ENCODE results near the gene UPK2.

The UPK2 gene

GRCh38 chr11:118930094-118930712 is 25.9 kb upstream of the UPK2 start (continued):
- TF ChIP-seq ZBTB10 (tag by site-specific recombination; IDR thresholded peaks at IDR 0.05), result peak; percentile 76
- no peak for TF ChIP-seq ZNF843 (tag by site-specific recombination; IDR thresholded peaks at IDR 0.05)
- no peak for TF ChIP-seq GFI1B (tag by site-specific recombination; IDR thresholded peaks at IDR 0.05)
- no peak for TF ChIP-seq ZNF707 (tag by site-specific recombination; IDR thresholded peaks at IDR 0.05)
- no peak for TF ChIP-seq ZNF777 (tag by site-specific recombination; IDR thresholded peaks at IDR 0.05; ENCODE audit: borderline replicate concordance)
- no peak for TF ChIP-seq ZNF157 (tag by site-specific recombination; IDR thresholded peaks at IDR 0.05)
- TF ChIP-seq ZBTB26 (tag by site-specific recombination; optimal IDR thresholded peaks at IDR 0.05), result no peak
- TF ChIP-seq TRIM28 (IDR thresholded peaks at IDR 0.05; ENCODE audit: borderline replicate concordance, low read length), result 0 out of 2 replicates have a peak, but pooled peaks have one; percentile 39
- no peak for TF ChIP-seq OVOL3 (tag by site-specific recombination; IDR thresholded peaks at IDR 0.05)
- TF ChIP-seq HIC1 (tag by site-specific recombination; IDR thresholded peaks at IDR 0.05), result no peak
- no peak for TF ChIP-seq ZBTB17 (tag by site-specific recombination; IDR thresholded peaks at IDR 0.05)
- TF ChIP-seq ZBTB48 (tag by site-specific recombination; IDR thresholded peaks at IDR 0.05), result no peak
- TF ChIP-seq KLF9 (tag by site-specific recombination; IDR thresholded peaks at IDR 0.05; ENCODE audit: low read depth), result peak; percentile 70
- no peak for TF ChIP-seq ZNF18 (tag by site-specific recombination; IDR thresholded peaks at IDR 0.05)
- no peak for TF ChIP-seq ZNF639 (tag by site-specific recombination; IDR thresholded peaks at IDR 0.05)
- no peak for TF ChIP-seq REPIN1 (tag by site-specific recombination; IDR thresholded peaks at IDR 0.05; ENCODE audit: low read depth)
- TF ChIP-seq ZNF292 (tag by site-specific recombination; IDR thresholded peaks at IDR 0.05; ENCODE audit: borderline replicate concordance, low read depth), result no peak
- no peak for TF ChIP-seq ZNF48 (tag by site-specific recombination; IDR thresholded peaks at IDR 0.05)
- no peak for TF ChIP-seq PRDM4 (tag by site-specific recombination; IDR thresholded peaks at IDR 0.05)
- TF ChIP-seq ZBTB21 (tag by site-specific recombination; IDR thresholded peaks at IDR 0.05), result no peak
- no peak for TF ChIP-seq MYNN (tag by site-specific recombination; IDR thresholded peaks at IDR 0.05; ENCODE audit: borderline replicate concordance)
- TF ChIP-seq ZNF211 (tag by site-specific recombination; IDR thresholded peaks at IDR 0.05; ENCODE audit: low read depth), result no peak
- TF ChIP-seq ZNF394 (tag by site-specific recombination; IDR thresholded peaks at IDR 0.05; ENCODE audit: borderline replicate concordance), result no peak
- TF ChIP-seq ZNF16 (tag by site-specific recombination; IDR thresholded peaks at IDR 0.05; ENCODE audit: low read depth), result no peak
- TF ChIP-seq ZNF239 (tag by site-specific recombination; IDR thresholded peaks at IDR 0.05), result no peak
- TF ChIP-seq ZNF76 (tag by site-specific recombination; IDR thresholded peaks at IDR 0.05; ENCODE audit: borderline replicate concordance, low read depth), result no peak
- TF ChIP-seq PRDM1 (tag by site-specific recombination; IDR thresholded peaks at IDR 0.05), result no peak
- TF ChIP-seq PBX3 (CRISPR knock-in tag; IDR thresholded peaks at IDR 0.05), result no peak

Data from HEK293 (cell line).